B cell (primary cell): ENCODE measurements around the gene TAF8.

Source experiments
- CTCF ChIP-seq: fragments of 200-600 bp; IDR thresholded peaks from one replicate; pipeline ENCODE4 v1.8.0; 2022; ENCODE audit warnings: antibody characterized with exemption, mild to moderate bottlenecking
- EZH2 ChIP-seq: IDR thresholded peaks from 2 replicates; pipeline ENCODE4 v1.6.1; 2012; ENCODE audit warnings: borderline replicate concordance, low read depth, mild to moderate bottlenecking, moderate library complexity, low read length; ENCODE audit not compliant: insufficient read depth, poor library complexity, severe bottlenecking

GRCh38 chr6:42104804-42105125, 54.4 kb downstream of the TAF8 start:
- TF ChIP-seq CTCF = no peak
- no peak for TF ChIP-seq EZH2
